Endodermal cell (in vitro differentiated cells): ENCODE results near the gene TRIM10. TPM values are rescaled to one million over a fixed set of nuclear protein-coding genes. Genes with fewer than 3 reads are reported as not detected.

Experiments used
- DNase-seq: peaks from one replicate; pipeline ENCODE4 v3.0.0-alpha.2; 2017
- H3K27ac ChIP-seq: 2 replicates; pipeline ENCODE4 v1.5.1; 2013; ENCODE audit warnings: mild to moderate bottlenecking, low read depth, low read length, moderate library complexity
- H3K27me3 ChIP-seq: 2 replicates; pipeline ENCODE4 v1.6.1; 2013; ENCODE audit warnings: mild to moderate bottlenecking, low read length, moderate library complexity; ENCODE audit not compliant: insufficient read depth, control insufficient read depth, poor library complexity, severe bottlenecking
- H3K36me3 ChIP-seq: 2 replicates; pipeline ENCODE4 v1.7.0; 2013; ENCODE audit warnings: mild to moderate bottlenecking, low read length, moderate library complexity; ENCODE audit not compliant: control insufficient read depth, insufficient read depth
- H3K4me1 ChIP-seq: one replicate; pipeline ENCODE4 v1.7.0; 2013; ENCODE audit warnings: low read length; ENCODE audit not compliant: control insufficient read depth, insufficient read depth
- H3K4me3 ChIP-seq: 2 replicates; pipeline ENCODE4 v1.5.1; 2013; ENCODE audit warnings: mild to moderate bottlenecking, low read length, moderate library complexity
- H3K9ac ChIP-seq: 2 replicates; pipeline ENCODE4 v1.6.1; 2013; ENCODE audit warnings: mild to moderate bottlenecking, low read length, moderate library complexity; ENCODE audit not compliant: poor library complexity, severe bottlenecking; ENCODE audit errors: extremely low read depth
- H3K9me3 ChIP-seq: 2 replicates; pipeline ENCODE4 v1.6.1; 2013; ENCODE audit warnings: mild to moderate bottlenecking, low read length, moderate library complexity; ENCODE audit not compliant: control insufficient read depth
- H3K27ac Mint-ChIP-seq: 2 replicates; pipeline ENCODE4 v1.8.0; 2020; ENCODE audit warnings: mixed read lengths
- H3K27me3 Mint-ChIP-seq: 2 replicates; pipeline ENCODE4 v1.8.0; 2021; ENCODE audit warnings: mild to moderate bottlenecking, mixed read lengths; ENCODE audit not compliant: insufficient read depth
- H3K36me3 Mint-ChIP-seq: 2 replicates; pipeline ENCODE4 v1.8.0; 2020; ENCODE audit warnings: low read depth, mixed read lengths
- H3K4me1 Mint-ChIP-seq: 2 replicates; pipeline ENCODE4 v1.8.0; 2020; ENCODE audit warnings: mixed read lengths
- H3K4me3 Mint-ChIP-seq: 2 replicates; pipeline ENCODE4 v1.8.0; 2020; ENCODE audit warnings: mild to moderate bottlenecking, moderate library complexity, mixed read lengths
- H3K9me3 Mint-ChIP-seq: 2 replicates; pipeline ENCODE4 v1.8.0; 2020; ENCODE audit warnings: mild to moderate bottlenecking, mixed read lengths
- CTCF ChIP-seq: fragments of 200-600 bp; sonication (generic); conservative IDR thresholded peaks from 2 replicates; pipeline ENCODE4 v1.5.0; 2021; ENCODE audit warnings: antibody characterized with exemption, mild to moderate bottlenecking
- WGBS, 2 experiments: methylation state at CpG; one replicate each; pipeline versions ENCODE4 v1.1.5 to v1.1.7; 2013; ENCODE audit warnings: missing lambda C conversion rate in 2 of 2, mixed read lengths in 1 of 2; ENCODE audit not compliant: insufficient coverage in 1 of 2, insufficient read length in 1 of 2; 5-methylcytosine and 5-hydroxymethylcytosine counted together
- total RNA-seq, 2 donors: library from RNA; stranded (reverse); fragmentation: NEBNext Ultra II Directional in 1 of 2; extraction: Animal tissue kit (Norgen Biotek cat#: 25700) in 1 of 2; gene quantifications; 2 replicates in 1 of 2; 3 replicates in 1 of 2; pipeline ENCODE4 v1.2.1, GENCODE V29; 2021

The TRIM10 gene
- total RNA-seq, 2 donors from 2014 or later: not detected

GRCh38 chr6:30157581-30157980, 3.4 kb downstream of the TRIM10 start:
- no peaks in the 10 kb centered on the region for H3K4me1 ChIP-seq
- no peak overlapping the region for H3K4me3 ChIP-seq
- H3K27ac Mint-ChIP-seq: no peak overlapping the region
- H3K9me3 Mint-ChIP-seq: no peaks in the 10 kb centered on the region
- no peak overlapping the region for H3K9ac ChIP-seq
- no peaks in the 10 kb centered on the region for H3K4me1 Mint-ChIP-seq
- TF ChIP-seq CTCF: no peak
- no peaks in the 10 kb centered on the region for H3K36me3 ChIP-seq
- H3K36me3 Mint-ChIP-seq: no peaks in the 10 kb centered on the region
- no peak overlapping the region for H3K27ac ChIP-seq
- DNase-seq: no peak
- H3K4me3 Mint-ChIP-seq: no peak overlapping the region
- peaks cover 62% of the 10 kb centered on the region for H3K27me3 Mint-ChIP-seq
- peaks cover 29% of the 10 kb centered on the region for H3K27me3 ChIP-seq
- H3K9me3 ChIP-seq: no peaks in the 10 kb centered on the region

GRCh38 chr6:30156774-30157173, 4.2 kb downstream of the TRIM10 start:
- Mint-ChIP-seq H3K4me1 (no peaks in the 10 kb centered on the region), H3K27me3 (peaks cover 58% of the 10 kb centered on the region), H3K36me3 (no peaks in the 10 kb centered on the region), H3K9me3 (no peaks in the 10 kb centered on the region), H3K4me3 (no peak overlapping the region), H3K27ac (no peak overlapping the region)
- no peak overlapping the region for H3K9ac ChIP-seq
- WGBS, 2 experiments: 89 to 95% methylated on average over 9 of the region's 9 CpGs
- H3K9me3 ChIP-seq: no peaks in the 10 kb centered on the region
- no peak overlapping the region for H3K27ac ChIP-seq
- no peaks in the 10 kb centered on the region for H3K4me1 ChIP-seq
- DNase-seq: no peak
- H3K36me3 ChIP-seq: no peaks in the 10 kb centered on the region
- TF ChIP-seq CTCF: no peak
- H3K4me3 ChIP-seq: no peak overlapping the region
- peaks cover 29% of the 10 kb centered on the region for H3K27me3 ChIP-seq

GRCh38 chr6:30156262-30156599, 4.8 kb downstream of the TRIM10 start:
- Histone ChIP-seq H3K36me3 (no peaks in the 10 kb centered on the region), H3K27me3 (peaks cover 29% of the 10 kb centered on the region), H3K27ac (no peak overlapping the region), H3K9ac (no peak overlapping the region), H3K9me3 (no peaks in the 10 kb centered on the region), H3K4me1 (no peaks in the 10 kb centered on the region), H3K4me3 (no peak overlapping the region)
- H3K9me3 Mint-ChIP-seq: no peaks in the 10 kb centered on the region
- H3K4me1 Mint-ChIP-seq: no peaks in the 10 kb centered on the region
- peaks cover 58% of the 10 kb centered on the region for H3K27me3 Mint-ChIP-seq
- 81% methylated on average over 3 of the region's 4 CpGs; no CpG with 5 or more reads in 1 of the 2 experiments for whole genome bisulfite sequencing, 2 experiments
- H3K27ac Mint-ChIP-seq: no peak overlapping the region
- H3K4me3 Mint-ChIP-seq: no peak overlapping the region
- no peak for TF ChIP-seq CTCF
- H3K36me3 Mint-ChIP-seq: no peaks in the 10 kb centered on the region
- DNase-seq: no peak
